Osteoblast (primary cell): ENCODE data around the gene GOLPH3L. TPM values are rescaled to one million over a fixed set of nuclear protein-coding genes. Genes with fewer than 3 reads are reported as not detected.

Source experiments
- DNase-seq: peaks from one replicate; pipeline ENCODE4 v3.0.0; 2011; ENCODE audit warnings: low spot score, mixed read lengths; ENCODE audit not compliant: insufficient read length; ENCODE audit errors: missing footprints
- H2AFZ ChIP-seq: 2 replicates; pipeline ENCODE4 v1.6.0; 2011; ENCODE audit warnings: mild to moderate bottlenecking, low read length
- H3K27ac ChIP-seq: 2 replicates; pipeline ENCODE4 v1.5.1; 2011; ENCODE audit warnings: mild to moderate bottlenecking, low read depth, low read length, moderate library complexity
- H3K27me3 ChIP-seq: 2 replicates; pipeline ENCODE4 v1.6.0; 2012; ENCODE audit warnings: mild to moderate bottlenecking, control low read depth, inconsistent platforms, low read length, moderate library complexity; ENCODE audit not compliant: insufficient read depth
- H3K36me3 ChIP-seq: 2 replicates; pipeline ENCODE4 v1.5.1; 2011; ENCODE audit warnings: mild to moderate bottlenecking, low read length, control low read depth, moderate library complexity; ENCODE audit not compliant: insufficient read depth
- H3K4me1 ChIP-seq: 2 replicates; pipeline ENCODE4 v1.5.1; 2011; ENCODE audit warnings: mild to moderate bottlenecking, low read length, control low read depth, moderate library complexity; ENCODE audit not compliant: insufficient read depth
- H3K4me2 ChIP-seq: 2 replicates; pipeline ENCODE4 v1.6.0; 2011; ENCODE audit warnings: mild to moderate bottlenecking, low read length; ENCODE audit not compliant: insufficient read depth
- H3K4me3 ChIP-seq: fragments of 200-600 bp; sonication (generic); 3 replicates; pipeline ENCODE4 v1.5.1; 2012; ENCODE audit warnings: mild to moderate bottlenecking, low read length, inconsistent platforms; ENCODE audit not compliant: insufficient read depth
- H3K79me2 ChIP-seq: 2 replicates; pipeline ENCODE4 v1.6.0; 2012; ENCODE audit warnings: mild to moderate bottlenecking, low read length, control low read depth, inconsistent platforms; ENCODE audit not compliant: insufficient read depth
- H3K9me3 ChIP-seq: 2 replicates; pipeline ENCODE4 v1.5.1; 2011; ENCODE audit warnings: low read depth, low read length, control low read depth
- H4K20me1 ChIP-seq: 2 replicates; pipeline ENCODE4 v1.6.0; 2012; ENCODE audit warnings: mild to moderate bottlenecking, low read length, control low read depth; ENCODE audit not compliant: insufficient read depth
- total RNA-seq: library from RNA; depleted of rRNA; stranded (reverse); fragments of >200 nt; gene quantifications from 2 replicates; pipeline ENCODE4 v1.2.3, GENCODE V29; 2012
- TF ChIP-seq, protein P1 (sequence below): IDR thresholded peaks from 2 replicates; pipeline ENCODE4 v1.5.1; 2011; ENCODE audit warnings: mild to moderate bottlenecking, low read depth, low read length, moderate library complexity; ENCODE audit errors: extremely low read depth

Gene GOLPH3L
- total RNA-seq, 1 donor, result 17.0 TPM

- no peaks in the 10 kb centered on the region for H3K27me3 ChIP-seq
- H3K9me3 ChIP-seq, result no peaks in the 10 kb centered on the region
- no peak overlapping the region for H2AFZ ChIP-seq
- peak overlapping the region; percentile 12 for H3K4me2 ChIP-seq
- H3K4me3 ChIP-seq, result no peak overlapping the region
- peaks cover 18% of the 10 kb centered on the region for H3K4me1 ChIP-seq
- TF ChIP-seq, protein P1, sequence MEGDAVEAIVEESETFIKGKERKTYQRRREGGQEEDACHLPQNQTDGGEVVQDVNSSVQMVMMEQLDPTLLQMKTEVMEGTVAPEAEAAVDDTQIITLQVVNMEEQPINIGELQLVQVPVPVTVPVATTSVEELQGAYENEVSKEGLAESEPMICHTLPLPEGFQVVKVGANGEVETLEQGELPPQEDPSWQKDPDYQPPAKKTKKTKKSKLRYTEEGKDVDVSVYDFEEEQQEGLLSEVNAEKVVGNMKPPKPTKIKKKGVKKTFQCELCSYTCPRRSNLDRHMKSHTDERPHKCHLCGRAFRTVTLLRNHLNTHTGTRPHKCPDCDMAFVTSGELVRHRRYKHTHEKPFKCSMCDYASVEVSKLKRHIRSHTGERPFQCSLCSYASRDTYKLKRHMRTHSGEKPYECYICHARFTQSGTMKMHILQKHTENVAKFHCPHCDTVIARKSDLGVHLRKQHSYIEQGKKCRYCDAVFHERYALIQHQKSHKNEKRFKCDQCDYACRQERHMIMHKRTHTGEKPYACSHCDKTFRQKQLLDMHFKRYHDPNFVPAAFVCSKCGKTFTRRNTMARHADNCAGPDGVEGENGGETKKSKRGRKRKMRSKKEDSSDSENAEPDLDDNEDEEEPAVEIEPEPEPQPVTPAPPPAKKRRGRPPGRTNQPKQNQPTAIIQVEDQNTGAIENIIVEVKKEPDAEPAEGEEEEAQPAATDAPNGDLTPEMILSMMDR, result peak; percentile 51
- no peaks in the 10 kb centered on the region for H4K20me1 ChIP-seq
- DNase-seq, result peak; percentile 93
- peaks cover 20% of the 10 kb centered on the region for H3K79me2 ChIP-seq
- H3K27ac ChIP-seq, result peak overlapping the region; percentile 59
- peaks cover 55% of the 10 kb centered on the region for H3K36me3 ChIP-seq
Observed at GRCh38 chr1:150619576-150620509, 77.1 kb downstream of the GOLPH3L start.

DNA sequence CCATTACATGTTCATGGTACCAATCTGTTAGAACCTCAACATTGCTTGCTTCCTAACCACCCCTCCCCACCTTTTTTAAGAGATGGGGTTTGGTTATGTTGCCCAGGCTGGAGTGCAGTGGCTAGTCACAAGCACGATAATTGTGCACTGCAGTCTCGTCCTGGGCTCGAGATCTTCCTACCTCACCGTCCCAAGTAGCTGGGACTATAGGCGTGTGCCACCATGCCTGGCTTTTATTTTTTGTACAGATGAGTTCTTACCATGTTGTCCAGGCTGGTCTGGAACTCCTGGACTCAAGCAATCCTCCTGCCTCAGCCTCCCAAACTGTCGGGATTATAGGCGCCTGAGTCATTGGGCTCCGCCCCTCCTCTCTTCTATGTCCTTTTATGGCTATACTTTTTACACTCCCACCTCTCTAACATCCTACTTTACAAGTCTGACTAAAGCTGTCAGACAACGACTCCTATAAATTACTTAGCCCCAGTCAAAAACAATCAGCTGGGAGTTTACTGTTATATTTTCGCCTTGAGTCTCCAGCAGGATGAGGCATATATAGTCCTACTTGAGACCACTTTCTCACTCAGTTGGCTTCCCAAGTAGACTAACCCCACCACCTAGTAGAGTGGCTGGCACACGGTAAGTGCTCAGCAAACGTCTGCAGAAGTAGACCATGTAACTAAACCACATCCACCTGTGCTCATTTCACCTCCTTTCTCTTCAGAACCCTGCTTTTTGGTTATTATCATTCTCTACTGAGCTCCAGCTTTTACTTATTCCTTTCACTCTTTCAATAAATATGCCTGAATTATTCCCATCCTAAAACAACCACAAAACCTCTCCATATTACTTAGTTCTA is 81.4 kb downstream of the GOLPH3L start:
- DNase-seq, result no peak
- Histone ChIP-seq H3K36me3 (peaks cover 29% of the 10 kb centered on the region), H3K4me1 (peaks cover 51% of the 10 kb centered on the region), H4K20me1 (no peaks in the 10 kb centered on the region), H3K4me2 (no peak overlapping the region), H3K4me3 (no peak overlapping the region), H2AFZ (no peak overlapping the region), H3K27ac (no peak overlapping the region), H3K9me3 (no peaks in the 10 kb centered on the region), H3K27me3 (no peaks in the 10 kb centered on the region), H3K79me2 (peaks cover 5% of the 10 kb centered on the region)
- TF ChIP-seq, protein P1, result no peak

- H2AFZ ChIP-seq, result no peak overlapping the region
- TF ChIP-seq, protein P1, result no peak
- no peaks in the 10 kb centered on the region for H4K20me1 ChIP-seq
- peak overlapping the region; percentile 92 for H3K27ac ChIP-seq
- peaks cover 37% of the 10 kb centered on the region for H3K4me1 ChIP-seq
- DNase-seq, result peak; percentile 92
- H3K36me3 ChIP-seq, result peaks cover 21% of the 10 kb centered on the region
- H3K79me2 ChIP-seq, result peaks cover 5% of the 10 kb centered on the region
- H3K4me2 ChIP-seq, result peak overlapping the region; percentile 77
- H3K9me3 ChIP-seq, result no peaks in the 10 kb centered on the region
- peak overlapping the region; percentile 43 for H3K4me3 ChIP-seq
- no peaks in the 10 kb centered on the region for H3K27me3 ChIP-seq
Observed at GRCh38 chr1:150613061-150613920, 83.7 kb downstream of the GOLPH3L start.
